Measurements from ENCODE around the gene STK32A.

STK32A gene

GRCh38 chr5:147427521-147428401 is 192.9 kb downstream of the STK32A start:
- DNase-seq: no peak

DNA sequence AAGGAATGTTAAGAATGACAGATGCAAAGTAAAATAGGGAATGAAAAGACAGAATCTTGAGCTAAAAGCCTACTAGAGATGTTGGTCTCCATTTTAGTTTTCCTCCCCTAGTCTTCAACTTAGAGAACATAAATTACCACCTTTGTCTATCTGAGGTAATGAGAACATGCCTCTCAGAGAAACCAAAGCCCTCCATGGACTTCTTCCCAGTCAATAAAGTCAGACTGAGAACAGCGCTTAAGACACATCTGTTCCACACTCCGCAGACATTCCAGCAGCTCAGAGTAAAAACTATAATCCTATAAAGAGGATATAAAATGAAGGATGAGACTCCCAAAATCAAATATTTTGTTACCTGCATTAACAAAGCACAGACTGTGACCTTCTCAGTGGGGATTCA is 195.8 kb downstream of the STK32A start:
- no peak for DNase-seq

DNA sequence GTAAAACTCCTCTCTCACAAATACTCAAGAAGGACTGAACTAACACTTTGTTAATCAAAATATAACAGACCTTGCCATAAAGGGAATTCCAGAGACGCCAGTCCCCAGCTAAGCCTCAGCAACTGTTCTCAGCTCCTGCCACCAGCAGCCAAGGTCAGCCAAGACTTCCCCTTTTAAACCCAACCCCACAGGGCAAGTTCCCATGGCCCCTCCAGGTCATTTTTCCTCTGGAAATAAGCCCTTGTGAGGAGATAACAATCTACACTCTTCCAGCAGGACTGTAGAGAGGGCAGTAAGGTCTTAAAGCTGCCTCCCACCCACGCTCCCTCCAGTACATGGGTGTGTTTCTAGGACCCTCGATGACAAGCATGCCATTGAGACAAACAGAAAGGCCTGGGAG is 196.8 kb downstream of the STK32A start:
- no peak for DNase-seq

DNA sequence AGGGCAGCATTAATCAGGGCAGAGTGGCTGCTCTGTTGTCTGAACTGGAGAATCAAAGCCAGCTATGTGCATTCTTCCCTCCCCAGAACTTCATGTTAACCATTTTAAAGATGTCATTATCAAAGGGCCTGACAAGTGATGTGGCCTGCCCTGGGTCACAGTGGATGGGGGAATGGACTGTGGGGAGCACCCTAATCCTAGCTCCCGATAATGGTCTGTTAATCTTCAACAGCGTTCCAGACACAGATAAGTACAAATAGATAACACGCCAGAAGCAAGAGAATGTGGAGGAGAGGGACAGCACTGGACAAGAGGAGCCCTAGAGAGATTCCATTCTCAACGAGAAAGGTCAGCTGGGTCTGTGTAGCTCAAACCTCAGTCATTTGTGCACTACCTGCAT is 197.5 kb downstream of the STK32A start:
- no peak for DNase-seq

- DNase-seq: no peak
These were observed 199.2 kb downstream of the STK32A start for GRCh38 chr5:147434049-147434448.

DNA sequence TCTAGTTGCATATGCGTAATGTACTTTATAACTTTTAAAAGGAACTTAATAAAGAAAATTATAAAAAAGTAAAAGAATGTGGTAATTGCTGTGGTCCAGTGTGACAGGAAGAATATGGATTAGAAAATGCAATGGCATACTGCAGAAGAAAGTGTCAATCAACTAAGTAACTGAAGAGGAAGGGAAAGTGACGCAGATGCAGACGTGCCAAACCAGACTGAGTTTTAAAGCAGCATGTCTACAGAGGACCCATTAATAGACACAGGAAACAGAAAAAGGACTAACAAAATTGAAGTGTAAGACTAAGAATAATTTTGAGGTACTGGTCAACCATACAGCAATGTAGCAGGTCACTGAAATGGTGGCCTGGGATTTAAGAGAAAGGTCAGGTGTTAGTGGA is 201.8 kb downstream of the STK32A start:
- DNase-seq: no peak

- peak; percentile 71 for DNase-seq
These were observed 202.4 kb downstream of the STK32A start for GRCh38 chr5:147437161-147437596.

Data from GF-D8 (cell line).